Cortex of kidney (tissue), 1 donor: ENCODE measurements around the gene MICAL3.

Source experiments
- DNase-seq: peaks from one replicate; lab custom pipeline; 2025; lab: John Stamatoyannopoulos, UW

Gene MICAL3

GRCh38 chr22:17913801-17914347, 110.5 kb downstream of the MICAL3 start:
- no peak for DNase-seq

- DNase-seq: no peak
These were observed 111.2 kb downstream of the MICAL3 start for GRCh38 chr22:17912945-17913721.

- no peak for DNase-seq
These were observed 112.5 kb downstream of the MICAL3 start for GRCh38 chr22:17911887-17912286.

DNA sequence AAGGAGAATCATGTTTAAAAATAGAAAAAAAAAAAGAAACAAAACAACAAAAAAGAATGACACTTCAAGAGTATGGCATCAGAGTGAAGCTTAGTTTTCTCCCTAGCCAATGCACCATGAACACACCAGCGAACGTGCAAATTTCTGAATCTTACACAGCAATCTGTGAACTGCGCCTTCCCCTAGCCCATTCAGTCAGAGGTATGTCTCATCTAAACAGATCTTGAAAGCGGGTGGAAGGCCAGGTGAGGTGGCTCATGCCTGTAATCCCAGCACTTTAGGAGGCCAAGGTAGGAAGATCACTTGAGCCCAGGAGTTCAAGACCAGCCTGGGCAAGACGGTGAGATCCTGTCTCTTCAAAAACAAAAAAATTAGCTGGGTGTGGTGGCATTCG, 113.1 kb downstream of the MICAL3 start:
- DNase-seq: no peak

- no peak for DNase-seq
These were observed 113.6 kb downstream of the MICAL3 start for GRCh38 chr22:17910561-17911311.

GRCh38 chr22:17907748-17908051, 116.7 kb downstream of the MICAL3 start:
- DNase-seq: no peak

GRCh38 chr22:17906978-17907747, 117.2 kb downstream of the MICAL3 start:
- DNase-seq: no peak

- no peak for DNase-seq
These were observed 118.9 kb downstream of the MICAL3 start for GRCh38 chr22:17905445-17905844.

DNA sequence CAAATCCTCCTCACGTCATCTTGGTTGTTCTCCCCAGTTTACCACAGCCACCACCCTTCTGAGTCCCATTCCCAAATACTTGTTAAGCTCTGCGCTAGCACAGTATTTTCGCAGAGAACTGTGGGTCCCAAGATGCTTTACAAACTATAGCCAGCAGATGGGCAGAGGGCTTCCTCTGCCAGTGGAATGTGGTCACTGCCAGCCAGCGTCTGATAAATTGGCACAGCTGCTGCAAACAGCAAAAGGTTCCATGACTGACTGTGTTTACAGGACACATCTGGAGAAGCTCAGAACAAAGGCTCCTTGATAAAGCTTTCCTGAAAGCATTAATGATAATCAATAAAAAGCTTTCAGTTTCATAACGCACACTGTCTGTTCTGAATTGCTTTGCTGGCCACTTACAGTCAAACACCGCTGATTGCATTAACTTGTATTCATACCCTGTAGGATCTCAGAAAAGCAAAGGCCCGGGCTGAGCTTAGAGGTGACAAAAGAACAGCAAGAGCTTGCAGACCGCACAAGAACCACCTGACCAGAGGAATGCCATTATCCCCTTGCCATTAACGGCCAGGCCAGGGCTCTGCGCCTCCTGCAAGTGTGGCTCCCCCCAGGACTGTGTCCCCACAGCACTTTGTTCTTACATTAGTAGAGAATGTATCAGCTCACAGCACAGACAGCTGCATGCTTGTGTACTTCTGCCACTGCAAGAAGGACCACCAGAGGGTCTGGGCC, 120.6 kb downstream of the MICAL3 start:
- DNase-seq: no peak

GRCh38 chr22:17902960-17903359, 121.4 kb downstream of the MICAL3 start:
- DNase-seq: no peak

- no peak for DNase-seq
These were observed 126.0 kb downstream of the MICAL3 start for GRCh38 chr22:17898375-17898774.

- no peak for DNase-seq
These were observed 126.5 kb downstream of the MICAL3 start for GRCh38 chr22:17897858-17898257.

DNA sequence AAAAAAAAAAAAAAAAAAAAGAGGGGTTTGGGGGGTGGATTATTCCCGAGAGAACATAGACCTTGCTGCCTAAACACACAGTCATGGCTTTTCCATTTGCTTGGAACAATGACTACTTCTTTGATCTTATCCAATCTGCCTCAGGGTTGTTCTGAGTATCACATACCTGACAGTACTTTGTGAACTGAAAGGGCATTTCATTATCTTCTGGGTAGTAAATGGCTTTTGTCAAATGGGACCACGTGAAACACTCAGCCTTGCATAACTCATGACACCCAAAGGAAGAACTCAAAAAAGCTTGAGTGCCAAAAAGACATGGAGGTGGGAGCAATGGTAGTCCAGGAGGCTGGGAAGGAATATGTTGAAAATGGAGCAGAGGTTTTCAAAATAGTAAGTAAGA, 126.9 kb downstream of the MICAL3 start:
- no peak for DNase-seq

DNA sequence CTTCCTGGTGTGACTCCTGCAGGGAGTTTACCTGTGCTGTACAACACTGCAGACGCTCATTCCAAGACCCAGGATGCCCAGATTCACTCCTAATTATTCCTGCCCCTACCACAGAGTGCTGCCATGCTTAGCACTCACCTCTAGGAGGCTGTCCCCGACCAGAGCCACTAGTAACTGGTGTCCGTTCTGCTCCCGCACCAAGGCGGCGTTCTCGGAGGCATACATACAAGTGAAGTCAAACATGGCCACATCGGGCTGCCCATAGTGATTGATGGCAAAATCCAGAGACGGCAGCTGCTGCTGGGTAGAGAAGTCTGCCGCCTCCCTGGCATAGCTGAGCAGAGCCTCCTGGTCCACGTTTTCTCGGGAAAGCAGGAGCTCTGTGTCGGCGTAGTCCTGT, 127.8 kb downstream of the MICAL3 start:
- DNase-seq: no peak

DNA sequence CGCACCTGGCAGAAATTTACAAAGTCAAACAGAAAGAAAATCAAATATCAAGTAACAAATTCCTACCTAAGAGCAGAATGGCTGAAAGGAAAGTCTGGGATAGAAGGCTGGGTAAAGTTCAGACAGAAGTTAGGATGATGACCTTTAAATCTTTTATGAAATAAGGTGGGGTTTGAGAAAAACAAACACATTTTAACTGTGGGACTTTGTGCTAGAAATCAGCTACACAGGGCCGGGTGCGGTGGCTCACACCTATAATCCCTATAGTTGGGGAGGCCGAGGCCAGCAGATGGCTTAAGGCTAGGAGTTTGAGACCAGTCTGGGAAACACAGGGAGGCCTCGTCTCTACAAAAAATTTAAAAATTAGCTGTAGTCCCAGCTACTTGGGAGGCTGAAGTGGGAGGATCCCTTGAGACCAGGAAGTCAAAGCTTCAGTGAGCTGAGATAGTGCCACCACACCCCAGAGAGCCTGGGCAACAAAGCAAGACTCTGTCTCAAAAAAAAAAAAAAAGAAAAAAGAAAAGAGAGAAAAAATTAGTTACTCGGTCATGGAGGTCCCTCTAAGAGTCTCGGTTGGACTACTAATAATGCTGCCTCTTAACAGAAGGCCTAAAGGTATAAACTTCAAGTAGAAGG, 130.3 kb downstream of the MICAL3 start:
- DNase-seq: no peak

DNA sequence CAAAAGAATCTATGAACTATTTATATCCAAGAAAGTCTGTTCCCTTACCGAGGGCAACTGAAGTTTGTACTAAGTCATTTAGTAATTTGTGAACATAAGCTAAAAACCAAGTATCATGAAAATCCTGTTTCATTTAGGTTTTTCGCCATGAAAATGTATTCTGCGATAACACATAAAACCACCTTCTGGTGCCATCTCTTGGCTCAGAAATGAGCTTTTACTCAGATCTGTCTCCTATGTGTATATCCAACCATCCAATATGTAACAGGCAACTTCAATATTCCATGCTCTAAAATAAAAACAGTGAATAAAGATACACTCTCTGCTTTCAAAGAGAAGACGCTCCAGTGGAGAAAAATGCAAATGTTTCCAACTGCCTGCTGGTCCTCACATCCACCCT, 132.0 kb downstream of the MICAL3 start:
- no peak for DNase-seq

DNA sequence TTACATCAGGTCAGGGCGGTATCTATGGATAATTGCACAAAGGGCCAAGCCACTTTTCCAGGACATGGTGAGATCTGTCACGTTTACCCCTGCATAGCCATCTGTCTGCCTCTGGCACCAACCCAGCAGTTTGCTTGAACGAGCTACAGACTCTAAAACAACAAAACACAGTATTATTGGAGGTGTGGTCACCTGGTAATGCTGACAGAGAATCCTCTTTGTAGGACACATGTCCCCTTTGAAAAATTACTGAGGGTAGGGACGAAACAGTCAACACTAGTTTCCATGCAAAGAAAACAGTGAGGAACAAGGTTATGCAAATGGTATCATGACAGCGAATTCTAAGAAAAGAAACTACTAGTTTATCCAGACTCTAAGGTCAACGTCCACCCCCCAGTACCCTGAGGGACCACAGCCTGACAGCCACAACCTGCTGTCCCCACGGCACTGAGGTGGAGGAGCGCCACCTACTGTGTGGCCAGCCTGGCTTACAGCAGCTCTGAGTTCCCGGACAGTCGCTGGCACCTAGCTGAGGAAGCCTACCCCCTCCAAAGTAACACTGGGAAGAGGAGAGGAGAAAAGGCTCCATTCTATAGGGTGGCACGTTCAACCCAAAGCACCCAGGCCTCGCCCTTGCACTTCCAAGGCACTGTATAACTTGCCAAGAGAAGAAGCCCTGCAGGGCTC, 132.7 kb downstream of the MICAL3 start:
- no peak for DNase-seq

DNA sequence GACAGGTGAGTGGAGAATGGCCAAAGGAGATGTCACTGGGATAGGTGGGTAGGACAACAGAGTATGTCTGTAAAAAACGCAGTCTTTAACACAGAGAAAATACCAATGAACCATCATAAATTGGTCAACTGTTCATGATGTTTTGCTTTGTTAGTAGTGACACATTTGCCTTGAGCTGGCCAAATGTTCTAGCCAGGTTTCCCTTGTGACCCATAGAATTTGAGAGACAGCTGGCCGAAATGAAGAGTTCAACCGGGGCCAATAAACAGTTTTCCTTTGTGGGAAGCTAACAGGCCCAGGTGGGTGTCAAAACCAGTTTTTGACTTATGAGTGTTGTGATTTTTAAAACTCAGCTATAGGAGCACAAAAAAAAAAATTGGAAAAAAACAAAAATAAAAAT, 133.5 kb downstream of the MICAL3 start:
- DNase-seq: no peak

GRCh38 chr22:17890245-17890671, 134.1 kb downstream of the MICAL3 start:
- no peak for DNase-seq

GRCh38 chr22:17888855-17889254, 135.5 kb downstream of the MICAL3 start:
- DNase-seq: no peak

DNA sequence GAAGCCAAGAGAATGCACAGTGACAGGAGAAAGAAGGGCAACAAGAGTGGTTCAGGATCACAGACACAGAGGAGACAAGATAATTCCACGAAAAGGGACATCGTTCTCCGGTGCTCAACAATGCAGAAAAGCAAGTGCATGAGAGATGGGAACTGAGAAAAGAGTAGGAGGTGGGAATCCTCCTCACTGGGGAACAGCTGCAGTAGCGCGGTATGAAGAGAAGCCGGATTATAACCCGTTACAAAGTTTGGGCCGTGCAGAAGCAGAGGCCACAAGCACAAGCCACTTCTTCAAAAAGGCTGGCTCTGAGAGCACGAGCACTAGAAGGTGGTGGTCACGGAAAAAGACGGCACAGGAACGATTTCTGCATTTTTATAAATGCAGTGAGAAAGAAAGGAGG, 135.9 kb downstream of the MICAL3 start:
- no peak for DNase-seq
